GM12865 (cell line): ENCODE measurements around the gene TARS3.

Experiments used
- DNase-seq: peaks from one replicate; pipeline ENCODE4 v3.0.0; 2010; ENCODE audit warnings: low read depth
- H3K4me3 ChIP-seq: 2 replicates; pipeline ENCODE4 v1.5.1; 2011; ENCODE audit warnings: mild to moderate bottlenecking, low read depth, low read length, control low read depth
- TF ChIP-seq, protein P1 (sequence below): IDR thresholded peaks from 2 replicates; pipeline ENCODE4 v1.5.1; 2011; ENCODE audit warnings: low read length, control low read depth, low read depth, inconsistent platforms; ENCODE audit not compliant: insufficient read depth; ENCODE audit errors: missing control alignments

Gene TARS3

DNA sequence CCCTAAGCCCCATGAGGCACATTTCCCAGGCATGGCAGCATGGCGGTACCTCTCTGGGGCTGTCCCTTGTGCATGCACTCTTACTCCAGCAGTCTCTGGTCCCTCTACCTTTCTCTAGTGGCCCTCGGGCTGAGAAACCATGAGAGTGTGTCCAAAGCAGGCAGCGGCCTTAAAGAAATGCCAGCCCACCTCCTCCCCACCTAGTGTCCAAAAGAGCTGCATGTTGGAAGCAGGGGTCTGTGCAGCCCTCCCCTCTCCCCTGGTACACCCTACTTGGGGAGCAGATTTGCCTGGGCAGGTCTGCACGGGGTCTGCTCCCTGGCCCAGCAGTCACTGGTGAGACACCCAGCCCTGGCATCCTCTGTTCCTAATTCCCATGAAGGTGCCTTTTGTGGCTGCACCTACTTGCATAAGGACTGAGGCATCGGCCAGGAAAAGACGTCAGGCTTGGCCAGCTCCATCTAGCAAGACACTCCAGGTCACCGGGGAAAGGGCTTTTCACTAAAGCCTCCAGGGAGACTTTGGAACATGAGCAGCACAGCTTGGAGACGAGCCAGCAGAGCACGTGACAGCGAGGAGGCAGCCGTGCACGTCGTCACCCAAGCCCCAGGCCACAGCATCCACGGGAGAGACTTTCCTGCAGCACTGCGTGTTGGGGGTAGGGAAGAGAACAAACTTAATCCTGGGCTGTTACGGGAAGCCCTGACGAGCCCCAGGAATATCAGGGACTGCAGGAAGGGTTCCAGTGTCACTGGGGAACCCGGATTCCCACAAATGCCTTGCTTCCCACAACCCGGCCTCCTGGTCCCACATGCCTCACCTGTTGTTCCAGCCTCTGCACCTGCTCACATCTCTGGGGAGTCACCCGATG is 110.9 kb downstream of the TARS3 start:
- H3K4me3 ChIP-seq: no peak overlapping the region
- no peak for DNase-seq
- TF ChIP-seq, protein P1, sequence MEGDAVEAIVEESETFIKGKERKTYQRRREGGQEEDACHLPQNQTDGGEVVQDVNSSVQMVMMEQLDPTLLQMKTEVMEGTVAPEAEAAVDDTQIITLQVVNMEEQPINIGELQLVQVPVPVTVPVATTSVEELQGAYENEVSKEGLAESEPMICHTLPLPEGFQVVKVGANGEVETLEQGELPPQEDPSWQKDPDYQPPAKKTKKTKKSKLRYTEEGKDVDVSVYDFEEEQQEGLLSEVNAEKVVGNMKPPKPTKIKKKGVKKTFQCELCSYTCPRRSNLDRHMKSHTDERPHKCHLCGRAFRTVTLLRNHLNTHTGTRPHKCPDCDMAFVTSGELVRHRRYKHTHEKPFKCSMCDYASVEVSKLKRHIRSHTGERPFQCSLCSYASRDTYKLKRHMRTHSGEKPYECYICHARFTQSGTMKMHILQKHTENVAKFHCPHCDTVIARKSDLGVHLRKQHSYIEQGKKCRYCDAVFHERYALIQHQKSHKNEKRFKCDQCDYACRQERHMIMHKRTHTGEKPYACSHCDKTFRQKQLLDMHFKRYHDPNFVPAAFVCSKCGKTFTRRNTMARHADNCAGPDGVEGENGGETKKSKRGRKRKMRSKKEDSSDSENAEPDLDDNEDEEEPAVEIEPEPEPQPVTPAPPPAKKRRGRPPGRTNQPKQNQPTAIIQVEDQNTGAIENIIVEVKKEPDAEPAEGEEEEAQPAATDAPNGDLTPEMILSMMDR: no peak

DNA sequence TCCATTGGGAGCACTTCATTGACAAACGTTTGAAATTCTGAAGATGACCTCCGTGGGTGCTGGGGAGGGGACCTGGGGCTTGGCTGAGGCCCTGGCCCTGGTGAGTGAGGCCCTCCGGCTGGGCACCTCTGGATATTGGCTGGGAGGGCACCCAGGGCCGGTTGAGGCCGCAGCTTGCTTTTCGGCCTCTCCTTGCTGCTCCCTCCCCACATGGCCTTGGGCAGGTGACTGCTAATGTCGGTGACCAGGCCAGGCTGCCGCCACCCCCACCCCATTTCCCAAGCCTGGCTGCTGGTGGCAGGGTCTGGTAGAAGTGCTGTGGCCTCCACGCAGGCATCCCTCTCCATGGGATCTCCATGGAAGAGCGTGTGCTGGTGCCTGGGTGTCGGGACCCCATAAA is 111.6 kb downstream of the TARS3 start:
- H3K4me3 ChIP-seq: no peak overlapping the region
- DNase-seq: no peak
- TF ChIP-seq, protein P1: no peak

DNA sequence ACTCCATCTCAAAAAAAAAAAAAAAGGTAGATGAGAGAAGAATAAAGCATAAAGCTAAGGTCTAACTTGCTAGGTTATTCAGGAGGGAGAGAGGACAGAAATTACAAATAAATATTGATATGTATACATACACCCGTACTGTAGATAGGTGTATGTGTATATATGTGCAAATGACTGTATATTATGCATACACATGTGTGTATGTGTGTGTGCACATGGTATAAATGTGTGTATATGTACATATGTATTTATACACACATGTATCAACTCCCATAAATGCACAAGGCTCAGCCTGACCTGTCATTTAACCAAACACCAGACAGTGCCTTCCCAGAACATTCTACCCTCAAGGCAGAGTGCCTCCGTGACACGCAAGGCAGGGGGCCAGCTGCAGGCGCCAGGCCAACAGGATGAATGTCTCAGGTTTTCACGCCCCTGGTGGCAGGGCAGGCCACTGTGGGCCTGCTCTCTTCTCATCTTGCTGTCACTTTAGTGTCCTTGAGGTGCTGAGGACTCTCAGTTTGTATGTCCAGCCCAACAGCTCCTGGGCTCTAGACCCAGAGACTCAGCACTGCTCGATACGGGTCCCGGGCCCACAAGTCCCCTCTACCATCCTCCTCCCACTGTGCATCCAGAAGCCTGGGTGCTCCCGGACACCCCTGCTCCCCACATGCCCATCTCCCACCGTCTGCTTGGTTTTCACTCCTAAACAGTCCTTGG is 112.5 kb downstream of the TARS3 start:
- H3K4me3 ChIP-seq: no peak overlapping the region
- TF ChIP-seq, protein P1: no peak
- no peak for DNase-seq

DNA sequence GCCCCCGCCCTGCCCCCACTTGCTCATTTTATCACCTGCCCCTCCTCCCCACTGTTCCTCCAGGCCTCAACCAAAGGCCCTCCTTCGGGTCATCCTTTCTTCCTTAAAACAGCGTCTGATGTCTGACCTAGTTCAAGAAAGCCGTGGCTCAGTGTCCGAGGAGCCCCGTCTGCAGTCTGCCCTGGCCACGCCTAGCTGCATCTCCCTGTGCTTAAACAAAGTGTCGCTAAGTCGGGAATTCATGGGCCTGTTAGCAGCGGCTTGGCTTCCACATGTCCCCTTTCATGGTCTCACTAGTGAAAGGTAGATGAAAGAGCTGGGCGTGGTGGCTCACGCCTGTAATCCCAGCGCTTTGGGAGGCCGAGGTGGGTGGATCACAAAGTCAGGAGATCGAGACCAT is 113.3 kb downstream of the TARS3 start:
- H3K4me3 ChIP-seq: no peak overlapping the region
- DNase-seq: no peak
- TF ChIP-seq, protein P1: no peak

DNA sequence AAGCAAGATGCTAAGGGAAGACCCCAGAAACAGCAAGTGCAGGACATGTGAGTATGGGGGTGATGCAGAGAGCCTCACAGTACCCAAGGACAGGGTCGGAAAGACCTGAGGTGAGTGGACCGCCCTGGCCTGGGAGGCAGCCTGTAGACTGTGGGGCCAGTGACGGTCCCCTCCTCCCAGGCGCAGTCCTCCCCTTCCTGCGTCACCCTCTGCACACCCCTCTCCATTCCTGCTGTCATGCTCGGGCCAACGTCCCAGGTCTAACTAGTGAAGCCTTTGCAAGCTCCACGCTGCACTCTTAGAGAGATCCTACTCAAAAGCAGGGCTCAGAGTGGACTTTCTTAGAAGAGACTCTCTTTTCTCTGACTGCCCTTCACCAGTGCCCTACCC is 113.7 kb downstream of the TARS3 start:
- no peak overlapping the region for H3K4me3 ChIP-seq
- DNase-seq: no peak
- TF ChIP-seq, protein P1: no peak

DNA sequence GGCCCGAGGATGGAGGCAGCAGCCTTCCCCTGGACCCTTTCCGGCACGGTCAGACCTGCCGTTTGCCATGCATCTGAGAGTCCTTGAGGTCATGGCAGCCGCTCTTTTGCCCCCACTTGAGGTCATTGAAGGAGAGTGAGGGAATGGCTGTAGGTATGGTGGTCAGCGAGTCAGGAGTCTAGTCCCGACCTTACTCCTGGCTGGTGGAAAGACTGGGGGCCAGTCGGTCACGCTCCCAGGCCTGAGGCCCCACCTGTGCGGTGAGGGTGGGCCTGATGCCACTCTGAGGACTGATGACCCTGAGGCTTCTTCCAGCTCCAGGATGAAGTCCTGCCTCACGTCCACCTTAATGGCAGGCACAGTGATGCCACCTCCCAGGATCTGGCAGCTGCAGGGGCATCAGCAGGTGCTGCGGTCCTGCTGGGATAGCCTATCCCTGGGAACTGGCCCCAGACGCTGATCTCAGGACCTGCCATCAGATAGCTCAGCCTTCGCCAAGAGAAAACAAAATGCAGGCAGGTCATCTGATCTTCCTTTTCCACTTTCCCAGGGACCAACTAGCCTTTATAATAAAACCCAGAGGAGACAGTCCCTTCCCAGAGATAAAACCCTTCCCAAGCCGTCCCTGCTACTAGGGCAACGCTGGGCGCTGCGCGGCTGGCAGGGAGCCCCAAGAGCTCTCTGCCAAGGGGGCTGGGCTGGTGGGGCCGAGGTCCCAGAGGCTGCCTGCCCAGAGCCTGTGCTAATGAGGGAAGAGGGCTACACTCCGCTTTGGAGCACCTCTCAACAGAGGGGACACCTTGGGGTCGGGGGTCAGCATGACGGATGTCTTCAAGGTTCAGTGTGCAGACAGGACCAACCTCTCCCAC is 114.3 kb downstream of the TARS3 start:
- TF ChIP-seq, protein P1: no peak
- H3K4me3 ChIP-seq: no peak overlapping the region
- no peak for DNase-seq
